ENCODE measurements around the gene C19orf67.

C19orf67 gene

GRCh38 chr19:14078411-14078810 is 7.2 kb downstream of the C19orf67 start:
- H3K4me3 ChIP-seq (ENCODE audit: low read depth, low read length): no peak overlapping the region
- TF ChIP-seq MYC (IDR thresholded peaks at IDR 0.05; ENCODE audit: low read depth, low read length) (no peak), CTCF (IDR thresholded peaks at IDR 0.05; ENCODE audit: low read depth, low read length) (no peak), POLR2A (IDR thresholded peaks at IDR 0.05; ENCODE audit: extremely low read depth, insufficient read length) (no peak), MAX (IDR thresholded peaks at IDR 0.05; ENCODE audit: low read depth, low read length) (no peak)
- no peak for DNase-seq (ENCODE audit: low read depth)

GRCh38 chr19:14073925-14074838 is 11.4 kb downstream of the C19orf67 start:
- TF ChIP-seq MYC (IDR thresholded peaks at IDR 0.05; ENCODE audit: low read depth, low read length): no peak
- no peak for TF ChIP-seq POLR2A (IDR thresholded peaks at IDR 0.05; ENCODE audit: extremely low read depth, insufficient read length)
- no peak for TF ChIP-seq CTCF (IDR thresholded peaks at IDR 0.05; ENCODE audit: low read depth, low read length)
- no peak for TF ChIP-seq MAX (IDR thresholded peaks at IDR 0.05; ENCODE audit: low read depth, low read length)
- DNase-seq (ENCODE audit: low read depth): no peak
- H3K4me3 ChIP-seq (ENCODE audit: low read depth, low read length): peak overlapping the region; percentile 47

- peak; percentile 81 for DNase-seq (ENCODE audit: low read depth)
- H3K4me3 ChIP-seq (ENCODE audit: low read depth, low read length): peak overlapping the region; percentile 47
- TF ChIP-seq POLR2A (IDR thresholded peaks at IDR 0.05; ENCODE audit: extremely low read depth, insufficient read length): no peak
- peak; percentile 15 for TF ChIP-seq CTCF (IDR thresholded peaks at IDR 0.05; ENCODE audit: low read depth, low read length)
These were observed 12.2 kb downstream of the C19orf67 start for GRCh38 chr19:14073261-14073924.

- peak within 1 kb of the TSS; percentile 47 for H3K4me3 ChIP-seq (ENCODE audit: low read depth, low read length)
- peak; percentile 54 for DNase-seq (ENCODE audit: low read depth)
- TF ChIP-seq POLR2A (IDR thresholded peaks at IDR 0.05; ENCODE audit: extremely low read depth, insufficient read length) (no peak), MAX (IDR thresholded peaks at IDR 0.05; ENCODE audit: low read depth, low read length) (0 out of 2 replicates have a peak, but pooled peaks have one; percentile 5)
These were observed 12.9 kb downstream of the C19orf67 start, which contains the start of gene MISP3 for GRCh38 chr19:14072535-14073260. Gene MISP3, plus strand, starts transcription at chr19:14072786. Its CDS starts 524 bp downstream, at chr19:14073310.

GRCh38 chr19:14070268-14071050 is 15.1 kb downstream of the C19orf67 start:
- H3K4me3 ChIP-seq (ENCODE audit: low read depth, low read length): no peak overlapping the region
- DNase-seq (ENCODE audit: low read depth): no peak
- TF ChIP-seq POLR2A (IDR thresholded peaks at IDR 0.05; ENCODE audit: extremely low read depth, insufficient read length): no peak
- no peak for TF ChIP-seq MAX (IDR thresholded peaks at IDR 0.05; ENCODE audit: low read depth, low read length)
- no peak for TF ChIP-seq MYC (IDR thresholded peaks at IDR 0.05; ENCODE audit: low read depth, low read length)
- TF ChIP-seq CTCF (IDR thresholded peaks at IDR 0.05; ENCODE audit: low read depth, low read length): no peak
